HuH-7.5 (cell line): ENCODE data around the gene TRIP12.
"Not testable (repeated sequence)": the region's sequence is repeated elsewhere in the genome, so short reads cannot be mapped to it uniquely, and the experiment has no call there.

ENCODE experiments used
- DNase-seq: peaks from one replicate; pipeline ENCODE4 v3.0.0; 2011; ENCODE audit warnings: low spot score

Gene TRIP12

GRCh38 chr2:229921892-229922448 lies at the start of gene TRIP12:
Gene TRIP12 (minus strand): TSS chr2:229922009. CDS start chr2:229880079, 41,930 bp downstream.
- peak; percentile 86 for DNase-seq

GRCh38 chr2:229971298-229971790 lies 49.5 kb upstream of the TRIP12 start:
- no peak for DNase-seq

GRCh38 chr2:229970406-229970805 lies 48.6 kb upstream of the TRIP12 start:
- no peak for DNase-seq

- no peak for DNase-seq
Observed at GRCh38 chr2:229969921-229970320, 48.1 kb upstream of the TRIP12 start.

- DNase-seq: not testable (repeated sequence)
Observed at GRCh38 chr2:229963596-229963995, 41.8 kb upstream of the TRIP12 start.

GRCh38 chr2:229956491-229956890 lies 34.7 kb upstream of the TRIP12 start:
- DNase-seq: no peak

GRCh38 chr2:229955663-229956062 lies 33.9 kb upstream of the TRIP12 start:
- no peak for DNase-seq

- no peak for DNase-seq
Observed at GRCh38 chr2:229952256-229952835, 30.5 kb upstream of the TRIP12 start.

GRCh38 chr2:229947544-229947943 lies 25.7 kb upstream of the TRIP12 start:
- DNase-seq: no peak

- no peak for DNase-seq
Observed at GRCh38 chr2:229945975-229946374, 24.2 kb upstream of the TRIP12 start.

GRCh38 chr2:229943770-229944449 lies 22.1 kb upstream of the TRIP12 start:
- no peak for DNase-seq

- no peak for DNase-seq
Observed at GRCh38 chr2:229943171-229943570, 21.4 kb upstream of the TRIP12 start.

GRCh38 chr2:229942671-229943070 lies 20.9 kb upstream of the TRIP12 start:
- DNase-seq: no peak

- DNase-seq: no peak
Observed at GRCh38 chr2:229937537-229937936, 15.7 kb upstream of the TRIP12 start.

GRCh38 chr2:229931241-229931640 lies 9.4 kb upstream of the TRIP12 start:
- no peak for DNase-seq

- DNase-seq: no peak
Observed at GRCh38 chr2:229930656-229931055, 8.8 kb upstream of the TRIP12 start.

GRCh38 chr2:229927817-229928321 lies 6.1 kb upstream of the TRIP12 start:
- no peak for DNase-seq

GRCh38 chr2:229925201-229925600 lies 3.4 kb upstream of the TRIP12 start:
- no peak for DNase-seq

- not testable (repeated sequence) for DNase-seq
Observed at GRCh38 chr2:229924541-229924940, 2.7 kb upstream of the TRIP12 start.

- peak; percentile 41 for DNase-seq
Observed at GRCh38 chr2:229922449-229923386, 909 bp upstream of the TRIP12 start, which contains the start of gene FBXO36. Gene FBXO36 (plus strand): TSS chr2:229922503. CDS start chr2:229922514, 11 bp downstream.

GRCh38 chr2:229921101-229921891 lies 513 bp downstream of the TRIP12 start:
- peak; percentile 58 for DNase-seq
